Effector CD4-positive, alpha-beta T cell (primary cell): ENCODE measurements around the gene POR.

Experiments used
- DNase-seq: peaks from one replicate; pipeline ENCODE4 v3.0.0-alpha.2; 2020

Gene POR

GRCh38 chr7:75980430-75981202 lies 65.7 kb downstream of the POR start:
- DNase-seq, result no peak

DNA sequence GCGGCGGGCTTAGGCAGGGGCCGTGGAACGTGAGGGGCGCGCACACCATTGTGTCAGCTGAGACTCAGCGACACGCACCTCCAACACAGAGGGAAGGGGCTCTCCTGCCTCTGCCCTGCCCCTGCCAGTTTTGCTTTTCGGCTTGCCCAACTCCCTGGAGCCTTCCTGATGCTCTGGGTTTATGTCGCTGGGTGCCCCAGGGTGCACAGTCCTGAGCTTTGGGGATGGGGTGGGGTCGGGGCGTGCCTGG lies 66.2 kb downstream of the POR start:
- DNase-seq, result no peak

- DNase-seq, result no peak
Measured at GRCh38 chr7:75981453-75982305, 66.7 kb downstream of the POR start.

GRCh38 chr7:75982306-75983064 lies 67.5 kb downstream of the POR start:
- DNase-seq, result no peak

GRCh38 chr7:75983471-75984129 lies 68.6 kb downstream of the POR start:
- DNase-seq, result no peak

DNA sequence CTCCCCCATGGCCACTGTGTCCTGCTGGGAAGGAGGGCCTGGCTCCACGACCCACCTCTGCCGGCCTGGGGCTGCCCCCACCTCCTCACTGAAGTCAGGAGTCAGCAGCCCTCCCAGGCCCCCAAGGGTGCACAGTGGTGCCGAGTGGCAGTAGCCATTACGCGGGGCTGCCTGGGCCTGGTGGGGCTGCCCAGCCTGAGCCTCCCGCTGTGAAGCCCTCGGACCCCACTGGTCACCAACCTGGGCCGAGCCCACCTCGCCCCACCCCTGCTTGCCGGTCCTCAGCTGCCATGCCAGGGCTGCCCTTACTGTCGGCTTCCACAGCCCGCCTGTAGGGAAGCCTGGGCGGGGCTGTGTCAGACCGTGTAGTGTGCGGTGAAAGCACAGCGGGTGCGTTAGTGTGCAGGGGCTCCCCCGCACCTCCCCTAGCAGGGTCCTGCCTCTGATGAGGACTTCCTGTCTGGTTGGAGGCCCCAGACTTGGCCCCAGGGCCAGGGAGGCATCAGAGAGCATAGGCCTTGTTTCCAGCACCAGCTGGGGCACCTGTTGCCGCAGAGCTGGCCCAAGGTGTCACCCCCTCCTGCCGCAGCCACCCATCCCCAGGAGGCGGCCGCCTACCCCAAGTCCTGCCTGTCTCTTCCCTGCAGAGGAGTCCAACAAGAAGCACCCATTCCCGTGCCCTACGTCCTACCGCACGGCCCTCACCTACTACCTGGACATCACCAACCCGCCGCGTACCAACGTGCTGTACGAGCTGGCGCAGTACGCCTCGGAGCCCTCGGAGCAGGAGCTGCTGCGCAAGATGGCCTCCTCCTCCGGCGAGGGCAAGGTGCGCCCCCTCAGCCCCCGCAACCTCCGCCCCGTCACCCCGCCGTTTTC lies 69.4 kb downstream of the POR start:
- DNase-seq, result no peak

GRCh38 chr7:75985009-75985517 lies 70.1 kb downstream of the POR start:
- no peak for DNase-seq

DNA sequence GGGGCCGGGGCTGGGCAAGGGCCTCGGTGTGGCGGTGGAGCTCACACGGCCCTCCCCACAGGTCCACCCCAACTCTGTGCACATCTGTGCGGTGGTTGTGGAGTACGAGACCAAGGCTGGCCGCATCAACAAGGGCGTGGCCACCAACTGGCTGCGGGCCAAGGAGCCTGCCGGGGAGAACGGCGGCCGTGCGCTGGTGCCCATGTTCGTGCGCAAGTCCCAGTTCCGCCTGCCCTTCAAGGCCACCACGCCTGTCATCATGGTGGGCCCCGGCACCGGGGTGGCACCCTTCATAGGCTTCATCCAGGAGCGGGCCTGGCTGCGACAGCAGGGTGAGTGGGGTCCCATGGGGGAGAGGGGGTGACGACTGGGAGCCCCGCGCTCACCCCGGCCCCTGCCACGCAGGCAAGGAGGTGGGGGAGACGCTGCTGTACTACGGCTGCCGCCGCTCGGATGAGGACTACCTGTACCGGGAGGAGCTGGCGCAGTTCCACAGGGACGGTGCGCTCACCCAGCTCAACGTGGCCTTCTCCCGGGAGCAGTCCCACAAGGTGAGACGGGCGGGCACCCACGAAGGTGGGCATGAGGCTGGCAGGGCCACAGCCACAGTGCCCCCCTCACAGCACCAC lies 70.7 kb downstream of the POR start:
- no peak for DNase-seq

DNA sequence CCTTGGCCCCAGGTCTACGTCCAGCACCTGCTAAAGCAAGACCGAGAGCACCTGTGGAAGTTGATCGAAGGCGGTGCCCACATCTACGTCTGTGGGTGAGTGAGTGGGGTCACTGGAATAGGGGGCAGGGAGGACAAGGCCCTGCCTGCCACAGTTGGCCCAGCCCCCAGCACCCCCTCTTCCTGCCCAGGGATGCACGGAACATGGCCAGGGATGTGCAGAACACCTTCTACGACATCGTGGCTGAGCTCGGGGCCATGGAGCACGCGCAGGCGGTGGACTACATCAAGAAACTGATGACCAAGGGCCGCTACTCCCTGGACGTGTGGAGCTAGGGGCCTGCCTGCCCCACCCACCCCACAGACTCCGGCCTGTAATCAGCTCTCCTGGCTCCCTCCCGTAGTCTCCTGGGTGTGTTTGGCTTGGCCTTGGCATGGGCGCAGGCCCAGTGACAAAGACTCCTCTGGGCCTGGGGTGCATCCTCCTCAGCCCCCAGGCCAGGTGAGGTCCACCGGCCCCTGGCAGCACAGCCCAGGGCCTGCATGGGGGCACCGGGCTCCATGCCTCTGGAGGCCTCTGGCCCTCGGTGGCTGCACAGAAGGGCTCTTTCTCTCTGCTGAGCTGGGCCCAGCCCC lies 71.3 kb downstream of the POR start:
- no peak for DNase-seq

DNA sequence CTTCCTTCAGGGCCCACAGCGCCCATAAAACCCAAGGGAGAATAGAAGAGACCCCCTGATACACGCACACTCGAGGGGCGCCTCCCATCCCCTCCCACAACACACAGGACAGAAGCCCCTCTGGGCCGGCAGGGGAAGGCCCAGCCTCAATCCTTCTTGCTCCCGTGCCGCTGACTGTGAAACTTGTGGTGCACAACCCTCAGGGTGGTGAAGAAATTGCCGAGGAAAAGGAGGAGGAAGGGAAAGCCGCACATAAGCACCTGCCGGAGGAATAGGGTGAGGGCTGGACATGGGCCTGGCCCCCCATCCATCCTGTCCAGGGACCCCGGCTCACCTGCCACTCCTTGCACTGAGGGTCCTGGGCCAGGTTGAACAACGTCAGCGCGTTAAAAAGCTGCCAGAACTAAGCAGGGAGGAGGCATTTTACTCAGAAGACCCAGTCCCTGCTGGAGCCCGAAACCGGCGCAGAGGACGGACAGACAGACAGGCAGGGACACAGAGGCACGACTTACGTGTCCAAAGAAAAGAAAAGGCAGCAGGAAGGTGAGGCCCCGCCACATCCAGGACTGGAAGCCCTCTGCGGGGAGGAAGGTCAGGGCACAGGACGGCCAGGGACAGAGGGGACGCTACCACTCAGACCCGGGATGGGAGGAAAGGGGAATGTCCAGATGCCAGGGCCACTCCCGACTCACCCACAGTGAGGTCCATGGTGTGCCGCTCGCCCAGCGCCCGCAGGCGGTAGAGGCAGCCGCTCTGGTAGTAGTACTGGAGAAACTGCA lies 72.3 kb downstream of the POR start:
- DNase-seq, result no peak

DNA sequence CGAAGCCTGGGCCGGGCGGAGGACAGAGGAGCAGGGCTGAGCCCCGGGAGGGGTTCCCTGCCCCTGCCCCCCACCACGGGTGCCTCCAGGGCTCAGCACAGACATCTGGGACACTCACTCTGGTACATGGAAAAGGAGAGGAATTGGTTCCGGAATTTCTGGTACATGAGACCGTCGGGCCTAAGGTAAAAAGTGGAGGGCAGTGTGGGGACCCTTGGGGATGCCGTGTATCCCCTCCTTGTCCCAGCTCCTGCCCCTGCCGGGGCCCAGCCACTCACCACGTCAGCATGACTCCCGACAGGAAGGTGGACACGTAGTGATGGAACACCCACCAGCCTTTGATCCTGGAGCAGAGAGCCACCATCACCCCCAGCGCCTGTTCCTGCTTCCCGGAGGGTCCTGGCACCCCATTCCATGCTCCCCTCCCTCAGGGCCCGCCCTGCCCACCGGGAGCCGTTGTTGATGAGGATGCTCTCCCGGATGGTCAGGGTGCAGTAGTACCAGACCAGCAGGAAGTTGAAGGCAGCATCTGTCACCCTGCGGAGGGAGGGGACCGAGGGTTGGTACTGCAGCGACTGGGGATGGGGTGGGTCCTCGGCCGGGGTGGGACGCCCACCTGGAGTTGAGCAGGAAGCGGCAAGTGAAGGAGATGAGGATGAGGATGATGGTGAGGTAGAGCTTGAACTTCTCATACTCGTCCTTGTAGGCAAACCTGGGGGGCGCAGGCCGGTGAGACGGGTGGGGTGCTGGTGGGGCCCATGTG lies 73.0 kb downstream of the POR start:
- no peak for DNase-seq

GRCh38 chr7:75988568-75989499 lies 73.9 kb downstream of the POR start:
- DNase-seq, result no peak

DNA sequence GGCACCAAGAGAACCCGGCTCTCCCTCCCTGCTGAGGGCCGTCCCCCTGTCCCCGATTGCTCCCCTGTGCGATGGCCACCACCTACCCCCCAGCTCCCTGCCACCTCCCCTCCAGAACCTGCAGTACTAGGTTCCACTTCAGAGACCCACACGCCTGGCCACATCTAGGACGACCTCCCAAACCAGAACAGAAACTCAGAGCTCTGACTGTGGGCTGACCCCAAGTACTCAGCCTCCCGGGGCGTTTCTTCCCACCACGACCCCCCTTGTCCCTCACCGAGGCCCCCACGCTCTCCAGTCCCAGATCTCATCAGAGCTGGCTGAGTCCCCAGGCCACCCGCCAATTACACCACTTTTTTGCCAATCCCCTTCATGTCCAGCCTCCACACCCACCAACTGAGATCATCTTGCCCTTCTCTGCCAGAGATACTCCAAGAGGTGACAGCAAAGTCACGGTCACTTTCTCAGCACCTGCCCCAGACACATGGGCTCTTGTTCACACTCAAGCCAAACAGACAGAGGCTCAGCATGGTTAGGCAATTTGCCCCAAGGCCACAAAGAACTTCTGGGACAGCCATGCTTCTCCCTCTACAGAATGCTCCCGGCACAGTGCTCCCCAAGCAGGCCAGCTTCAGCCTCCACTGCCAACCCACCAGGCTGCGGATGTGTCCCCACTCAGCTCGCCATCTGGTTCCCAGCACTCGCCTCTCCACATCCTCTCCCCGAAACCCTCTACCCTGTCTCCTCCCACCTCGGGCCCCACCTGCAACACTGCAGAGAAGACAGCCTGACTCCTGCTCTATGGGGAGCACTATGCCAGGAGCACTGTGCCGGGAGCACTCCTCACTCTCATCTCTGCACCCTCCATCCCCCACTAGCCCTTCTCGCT lies 74.8 kb downstream of the POR start:
- no peak for DNase-seq

DNA sequence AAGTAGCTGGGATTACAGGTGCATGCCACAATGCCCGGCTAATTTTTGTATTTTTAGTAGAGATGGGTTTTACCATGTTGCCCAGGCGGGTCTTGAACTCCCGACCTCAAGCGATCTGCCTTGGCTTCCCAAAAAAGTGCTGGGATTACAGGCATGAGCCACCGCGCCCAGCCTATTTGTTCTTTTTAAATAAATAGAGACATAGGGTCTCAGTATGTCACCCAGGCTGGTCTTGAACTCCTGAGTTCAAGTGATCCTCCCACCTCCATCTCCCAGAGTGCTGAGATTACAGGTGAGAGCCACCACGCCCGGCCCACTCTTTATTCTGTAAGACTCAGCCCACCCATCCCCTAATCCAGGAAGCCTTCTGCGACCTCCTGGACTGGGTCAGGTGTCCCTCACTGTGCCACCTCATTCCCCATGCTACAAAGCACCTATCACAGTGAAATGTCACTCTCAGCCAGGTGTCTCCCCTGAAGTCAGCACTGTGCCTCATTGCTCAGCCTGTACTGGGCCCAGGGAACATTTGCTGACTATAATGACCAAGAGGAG lies 76.7 kb downstream of the POR start:
- DNase-seq, result no peak

- DNase-seq, result no peak
Measured at GRCh38 chr7:75992083-75992755, 77.3 kb downstream of the POR start.
